Gastrocnemius medialis (tissue), 4 donors: Measurements from ENCODE around the gene ATMIN. TPM values are rescaled to one million over a fixed set of nuclear protein-coding genes. Genes with fewer than 3 reads are reported as not detected.

Source experiments
- ATAC-seq, 2 donors: fragments of 150-250 bp; one replicate each; pipeline ENCODE4 v1.9.1; 2016
- DNase-seq, 2 donors: peaks; one replicate each; pipeline ENCODE4 v3.0.0-alpha.2; 2019
- H3K27ac ChIP-seq, 4 donors: fragments of 200-600 bp; sonication (generic); 1 replicate in 1 of 4; 2 replicates in 3 of 4; pipeline ENCODE4 v1.5.1; 2016 to 2018; ENCODE audit warnings: mild to moderate bottlenecking in 2 of 4, moderate library complexity in 1 of 4
- H3K27me3 ChIP-seq, 3 donors: fragments of 200-600 bp; sonication (generic) in 2 of 3; 1 replicate in 1 of 3; 2 replicates in 2 of 3; pipeline versions ENCODE4 v1.5.1 to v1.6.0; 2016 to 2019; ENCODE audit warnings: mild to moderate bottlenecking in 1 of 3, moderate library complexity in 1 of 3
- H3K36me3 ChIP-seq, 2 donors: fragments of 200-600 bp; sonication (generic) in 1 of 2; one replicate each; pipeline ENCODE4 v1.5.1; 2017 to 2018
- H3K4me1 ChIP-seq, 2 donors: fragments of 200-600 bp; sonication (generic) in 1 of 2; one replicate each; pipeline ENCODE4 v1.5.1; 2016 to 2017; ENCODE audit warnings: mild to moderate bottlenecking in 2 of 2
- H3K4me3 ChIP-seq, 4 donors: fragments of 200-600 bp; sonication (generic) in 3 of 4; 1 replicate in 1 of 4; 2 replicates in 3 of 4; pipeline ENCODE4 v1.5.1; 2016 to 2019; ENCODE audit warnings: mild to moderate bottlenecking in 2 of 4
- H3K9me3 ChIP-seq, 3 donors: fragments of 200-600 bp; sonication (generic) in 2 of 3; 1 replicate in 1 of 3; 2 replicates in 2 of 3; pipeline ENCODE4 v1.5.1; 2016 to 2019
- CTCF ChIP-seq, 5 experiments: fragments of 450-650 bp in 3 of 5; fragments of 200-600 bp in 2 of 5; sonication (generic) in 2 of 5; IDR thresholded peaks in 4 of 5; conservative IDR thresholded peaks in 1 of 5; 1 replicate in 4 of 5; 2 replicates in 1 of 5; pipeline ENCODE4 v1.5.1; 2016 to 2019; ENCODE audit warnings: antibody characterized with exemption in 5 of 5, mild to moderate bottlenecking in 3 of 5, moderate library complexity in 3 of 5
- POLR2A ChIP-seq, 2 donors: fragments of 450-650 bp; IDR thresholded peaks; one replicate each; pipeline ENCODE4 v1.6.1; 2017; ENCODE audit warnings: antibody characterized with exemption in 2 of 2, mild to moderate bottlenecking in 2 of 2, moderate library complexity in 2 of 2
- in situ Hi-C, 4 donors: fragments of 200-750 bp; cut with MboI; loops; one replicate each; pipeline versions ENCODE4 v1.15.0 to v1.8.0; 2017; ENCODE audit warnings: low sequenced_read_pairs in 4 of 4
- intact Hi-C: fragments of 100-400 bp; cut with DNase I; formaldehyde crosslinking; loops from one replicate; pipeline ENCODE4 v1.15.1; 2023; ENCODE audit warnings: low total_unique reads
- total RNA-seq, 4 donors: library from RNA; depleted of rRNA; stranded (reverse); fragments of >200 nt; gene quantifications; one replicate each; pipeline versions ENCODE4 v1.1.0 to v1.2.3, GENCODE V29; 2016

ATMIN gene
- total RNA-seq, 4 donors from 2014 or later: 31.1 to 37.1 (median 35.2) TPM

GRCh38 chr16:80993307-80993706 lies 42.3 kb upstream of the ATMIN start:
- Histone ChIP-seq H3K27ac (peak overlapping the region in 1 of 4 donors; percentile 7), H3K27me3 (no peaks in the 10 kb centered on the region), H3K4me3 (no peak overlapping the region), H3K9me3 (no peaks in the 10 kb centered on the region), H3K4me1 (peaks cover 4 to 19% of the 10 kb centered on the region in 2 donors), H3K36me3 (no peaks in the 10 kb centered on the region)
- in situ Hi-C loops: no loop called here
- ATAC-seq (peak in 1 of 2 donors; percentile 89), DNase-seq (no peak)
- no peak for TF ChIP-seq CTCF (IDR thresholded peaks at IDR 0.05 in 4 of 5, conservative IDR thresholded peaks at IDR 0.05 in 1 of 5)
- TF ChIP-seq POLR2A (IDR thresholded peaks at IDR 0.05): no peak
- intact Hi-C loops: no loop called here

GRCh38 chr16:80993834-80994233 lies 41.8 kb upstream of the ATMIN start:
- H3K4me3 ChIP-seq: no peak overlapping the region

GRCh38 chr16:80994451-80994850 lies 41.2 kb upstream of the ATMIN start:
- no peaks in the 10 kb centered on the region for H3K27me3 ChIP-seq
- no peak overlapping the region for H3K27ac ChIP-seq
- intact Hi-C loops: no loop called here
- no peaks in the 10 kb centered on the region for H3K36me3 ChIP-seq
- H3K4me3 ChIP-seq: no peak overlapping the region
- TF ChIP-seq CTCF (IDR thresholded peaks at IDR 0.05 in 4 of 5, conservative IDR thresholded peaks at IDR 0.05 in 1 of 5) (no peak), POLR2A (IDR thresholded peaks at IDR 0.05) (no peak)
- in situ Hi-C loops: no loop called here
- ATAC-seq (no peak), DNase-seq (no peak)
- H3K4me1 ChIP-seq: peaks cover 4 to 19% of the 10 kb centered on the region in 2 donors
- H3K9me3 ChIP-seq: no peaks in the 10 kb centered on the region

More at GRCh38 chr16:80993834-80994233, 41.8 kb upstream of the ATMIN start:
- H3K9me3 ChIP-seq: no peaks in the 10 kb centered on the region
- intact Hi-C loops: no loop called here
- H3K4me1 ChIP-seq: peaks cover 4 to 19% of the 10 kb centered on the region in 2 donors
- in situ Hi-C loops: no loop called here
- no peak for TF ChIP-seq POLR2A (IDR thresholded peaks at IDR 0.05)
- peak overlapping the region in 1 of 4 donors; percentile 7 for H3K27ac ChIP-seq
- ATAC-seq: no peak
- H3K27me3 ChIP-seq: no peaks in the 10 kb centered on the region
- DNase-seq: no peak
- H3K36me3 ChIP-seq: no peaks in the 10 kb centered on the region

GRCh38 chr16:80996688-80997138 lies 38.9 kb upstream of the ATMIN start:
- H3K27me3 ChIP-seq: no peaks in the 10 kb centered on the region
- H3K9me3 ChIP-seq: no peaks in the 10 kb centered on the region
- H3K36me3 ChIP-seq: no peaks in the 10 kb centered on the region
- intact Hi-C loops: no loop called here
- in situ Hi-C loops: no loop called here
- no peak for TF ChIP-seq POLR2A (IDR thresholded peaks at IDR 0.05)
- TF ChIP-seq CTCF (IDR thresholded peaks at IDR 0.05 in 4 of 5, conservative IDR thresholded peaks at IDR 0.05 in 1 of 5): no peak
- H3K4me3 ChIP-seq: no peak overlapping the region
- ATAC-seq: no peak
- H3K27ac ChIP-seq: no peak overlapping the region
- H3K4me1 ChIP-seq: peaks cover 4 to 19% of the 10 kb centered on the region in 2 donors
- no peak for DNase-seq

- in situ Hi-C loops: no loop called here
Observed at GRCh38 chr16:80997139-80997798, 38.4 kb upstream of the ATMIN start.

More at GRCh38 chr16:80997139-80997798, 38.4 kb upstream of the ATMIN start:
- DNase-seq (no peak), ATAC-seq (no peak)
- H3K4me1 ChIP-seq: peaks cover 4 to 19% of the 10 kb centered on the region in 2 donors
- TF ChIP-seq POLR2A (IDR thresholded peaks at IDR 0.05): no peak
- no peak for TF ChIP-seq CTCF (IDR thresholded peaks at IDR 0.05 in 4 of 5, conservative IDR thresholded peaks at IDR 0.05 in 1 of 5)
- no peaks in the 10 kb centered on the region for H3K36me3 ChIP-seq
- intact Hi-C loops: no loop called here
- H3K9me3 ChIP-seq: no peaks in the 10 kb centered on the region
- H3K27me3 ChIP-seq: no peaks in the 10 kb centered on the region
- H3K27ac ChIP-seq: no peak overlapping the region
- H3K4me3 ChIP-seq: no peak overlapping the region
